SW 1271 (cell line): ENCODE results near the gene TMEM214.

Experiments used
- DNase-seq, 2 experiments: peaks; one replicate each; lab custom pipeline; 2025; lab: John Stamatoyannopoulos, UW

The TMEM214 gene

DNA sequence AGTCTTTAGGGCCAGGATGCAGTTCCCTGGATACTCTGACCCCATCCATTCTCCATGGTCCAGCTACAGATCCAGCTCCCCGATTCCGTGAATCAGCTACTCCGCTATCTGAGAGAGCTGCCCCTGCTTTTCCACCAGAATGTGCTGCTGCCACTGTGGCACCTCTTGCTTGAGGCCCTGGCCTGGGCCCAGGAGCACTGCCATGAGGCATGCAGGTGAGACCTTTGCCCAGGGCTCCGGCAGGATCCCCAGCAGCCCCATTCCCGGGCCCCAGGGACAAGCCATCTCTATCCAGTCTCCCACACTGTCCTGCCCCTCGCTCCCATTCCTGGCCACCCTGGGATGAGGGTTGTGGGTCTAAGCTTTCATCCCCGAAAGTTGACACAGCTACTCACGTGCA, 7.5 kb downstream of the TMEM214 start:
- DNase-seq: no peak

DNA sequence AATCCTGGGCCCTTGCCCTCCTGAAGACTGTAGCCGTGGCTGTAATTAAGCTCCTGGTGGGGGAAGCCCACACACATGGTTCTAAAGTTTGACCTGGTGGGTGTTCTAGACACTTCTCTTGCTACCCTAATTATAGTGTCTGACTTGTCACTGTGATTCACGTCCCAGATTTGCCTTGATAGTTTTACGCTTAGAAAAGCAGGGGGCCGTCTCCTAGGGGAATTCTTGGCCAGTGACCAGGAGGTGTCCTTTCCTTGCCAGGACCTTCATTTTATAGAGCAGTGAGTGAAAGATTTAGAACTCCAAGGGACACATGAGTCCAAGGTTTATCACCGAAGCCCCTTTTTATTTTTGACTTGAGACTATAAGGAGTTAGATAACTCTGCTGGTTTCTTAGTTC, 9.0 kb downstream of the TMEM214 start:
- DNase-seq: no peak

DNA sequence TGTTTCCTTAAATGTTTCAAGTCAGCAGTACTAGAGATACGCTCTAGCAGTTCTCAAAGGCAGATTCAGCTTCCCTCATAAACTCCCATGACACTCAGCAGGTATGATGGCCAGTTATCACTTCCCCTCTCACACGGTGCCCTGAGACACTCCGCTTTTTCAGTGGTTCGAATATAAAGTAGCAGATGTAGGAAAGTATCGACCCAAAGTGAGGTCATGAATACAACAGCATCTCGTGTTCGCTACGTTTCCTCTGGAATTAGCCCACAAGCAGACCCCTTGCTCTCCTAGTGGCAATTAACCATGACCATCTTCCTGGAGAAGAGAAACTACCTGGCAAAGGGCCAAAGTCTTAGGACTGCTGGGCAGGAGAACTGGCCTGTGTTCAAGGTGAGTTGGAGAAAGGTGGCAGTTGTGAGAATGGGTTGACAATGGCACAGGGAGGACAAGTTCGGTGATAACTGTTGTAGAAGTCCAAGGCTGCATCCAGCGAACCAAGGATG, 9.4 kb downstream of the TMEM214 start:
- DNase-seq: no peak

DNA sequence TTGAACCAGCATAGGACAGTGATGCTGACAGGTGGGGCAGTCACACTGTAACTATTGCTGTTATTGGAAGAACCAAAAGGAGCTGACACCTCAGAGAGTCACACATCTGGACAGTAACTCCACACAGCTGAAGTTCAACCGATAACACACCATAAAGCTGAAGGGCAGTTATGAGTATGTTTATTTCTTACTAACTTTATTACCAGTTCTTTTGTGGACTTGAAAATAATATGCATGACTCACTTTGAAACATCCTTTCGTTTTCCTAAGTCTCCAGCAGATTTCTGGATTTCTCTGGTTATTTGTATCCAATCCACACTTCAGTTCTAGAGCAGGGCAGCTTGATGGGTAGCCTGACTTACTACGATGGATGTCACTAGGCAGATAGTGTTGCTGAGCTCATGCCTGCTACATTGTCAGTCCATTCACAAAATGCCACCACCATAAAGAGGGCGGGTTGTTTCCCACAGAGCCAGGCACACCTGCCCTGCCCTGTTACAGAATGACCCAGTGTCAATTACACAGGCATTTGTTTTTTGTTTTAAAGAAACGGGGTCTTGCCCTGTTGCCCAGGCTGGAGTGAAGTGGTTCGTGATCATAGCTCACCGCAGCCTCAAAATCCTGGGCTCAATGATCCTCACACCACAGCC, 10.3 kb downstream of the TMEM214 start:
- DNase-seq: no peak

DNA sequence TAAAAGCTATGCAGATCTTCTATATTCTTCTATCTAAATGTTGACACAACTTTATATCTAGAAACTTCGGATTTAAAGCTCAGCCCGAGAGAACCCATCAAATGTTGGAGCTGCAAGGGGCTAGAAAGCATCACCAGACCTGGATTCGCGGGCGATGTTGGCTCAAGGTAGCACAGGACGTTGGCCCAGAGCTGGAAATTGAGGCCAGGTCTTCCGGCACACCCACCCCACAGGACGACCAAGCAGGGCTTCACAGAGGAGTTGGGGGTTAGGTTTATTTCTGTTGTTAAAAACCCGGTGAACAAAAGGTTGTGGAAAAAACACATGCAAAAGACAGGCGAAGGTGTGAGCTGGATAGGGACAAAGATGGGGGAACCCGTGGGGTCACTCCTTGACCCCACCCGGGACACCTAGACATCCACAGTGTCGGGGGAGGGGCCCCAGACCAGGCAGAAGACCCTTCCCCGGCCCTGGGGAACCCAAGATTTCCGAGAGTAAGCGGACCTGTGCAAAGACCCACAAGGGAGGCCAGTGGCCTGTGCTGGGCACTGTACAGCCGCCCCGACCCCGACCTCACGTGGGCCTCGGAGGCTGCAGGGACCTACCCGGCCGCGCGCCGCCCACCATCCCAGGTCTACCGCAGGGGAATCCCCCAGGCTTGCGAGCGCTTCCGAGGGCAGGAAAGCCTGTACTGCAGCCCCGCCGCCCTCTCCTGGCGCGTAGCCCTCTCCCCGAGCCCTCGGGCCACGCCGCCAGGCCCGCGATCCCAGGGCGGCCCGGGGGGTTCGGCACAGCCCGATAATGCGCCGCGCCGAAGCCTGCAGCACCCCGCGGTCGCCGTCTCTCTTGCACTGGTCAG, 16.9 kb downstream of the TMEM214 start:
- DNase-seq: no peak

DNA sequence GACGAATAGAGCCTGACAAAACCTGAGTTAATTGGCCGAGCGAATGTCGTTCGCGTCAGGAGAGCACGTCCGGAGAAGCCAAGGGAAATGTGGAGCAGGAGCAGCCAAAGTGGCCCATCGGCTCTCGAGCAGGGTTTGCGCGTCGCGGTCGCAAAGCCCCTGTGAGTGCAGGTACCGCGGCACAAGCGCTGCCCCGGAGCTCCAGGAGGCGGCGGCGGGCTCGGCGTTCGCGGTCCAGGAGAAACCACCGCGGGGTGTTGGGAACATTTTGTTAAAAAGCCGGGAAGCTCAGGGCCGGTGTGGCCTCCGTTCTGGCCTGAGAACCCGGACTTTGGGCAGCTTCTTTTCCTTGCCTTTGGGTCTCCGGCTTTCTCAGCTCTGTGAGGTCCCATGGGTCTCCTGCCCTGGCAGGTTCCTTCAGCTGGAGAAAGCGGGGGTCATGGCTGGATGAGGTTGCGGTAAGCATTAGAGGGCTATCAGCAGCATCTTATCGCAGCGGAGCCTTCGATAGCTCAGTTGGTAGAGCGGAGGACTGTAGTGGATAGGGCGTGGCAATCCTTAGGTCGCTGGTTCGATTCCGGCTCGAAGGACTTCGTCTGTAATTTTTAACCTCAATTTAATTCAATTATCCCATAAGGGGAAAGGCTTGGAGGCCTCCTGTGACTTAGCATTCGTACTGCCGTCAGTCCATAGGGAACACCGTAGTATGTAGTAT, 17.7 kb downstream of the TMEM214 start:
- peak; percentile 97 to 98 for DNase-seq

DNA sequence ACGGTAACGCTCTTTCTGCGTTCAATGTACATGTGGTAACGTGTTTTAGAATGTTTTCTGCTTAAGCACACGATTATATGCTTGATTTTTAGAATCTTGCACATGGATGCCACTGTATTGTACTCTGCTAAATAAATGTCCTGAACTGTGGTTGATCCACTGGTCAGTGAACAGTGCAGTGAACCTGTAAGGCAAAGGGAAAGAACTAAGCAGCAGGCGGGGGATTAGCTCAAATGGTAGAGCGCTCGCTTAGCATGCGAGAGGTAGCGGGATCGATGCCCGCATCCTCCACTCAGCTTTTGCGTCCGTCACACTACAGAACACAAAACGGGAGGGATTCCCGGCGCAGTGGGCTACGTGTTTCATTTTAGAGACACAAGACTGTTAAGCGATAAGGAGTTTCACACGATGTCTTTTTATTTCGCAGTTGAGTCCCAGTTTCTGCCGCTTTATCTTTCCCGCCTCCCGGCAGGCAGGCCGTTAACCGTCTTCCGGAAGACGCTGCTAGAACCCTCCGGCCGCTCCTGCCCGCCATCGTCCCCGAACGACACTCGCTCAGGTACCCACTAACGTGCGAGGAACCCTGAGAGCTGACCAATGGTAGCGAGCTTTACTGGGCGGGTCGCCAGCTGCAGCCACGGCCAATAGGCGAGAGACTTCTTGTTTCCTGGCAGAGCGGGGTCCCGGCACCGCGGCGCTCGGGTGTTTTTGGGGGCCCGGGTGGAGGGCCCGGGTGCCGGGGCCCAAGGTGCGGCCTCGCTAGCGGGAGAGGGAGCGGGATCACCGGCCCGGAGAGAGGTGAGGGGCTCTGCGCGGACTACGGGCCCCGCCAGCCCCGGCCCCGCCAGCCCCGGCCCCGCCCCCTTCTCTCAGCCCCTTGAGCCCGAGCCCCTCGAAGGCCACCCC, 18.5 kb downstream of the TMEM214 start, which contains the start of gene AGBL5:
TSS of gene AGBL5 (plus strand) at position 673 of the 906 bp plus-strand sequence. CDS start 1,291 bp downstream, outside the sequence.
- DNase-seq: peak; percentile 94 to 97

DNA sequence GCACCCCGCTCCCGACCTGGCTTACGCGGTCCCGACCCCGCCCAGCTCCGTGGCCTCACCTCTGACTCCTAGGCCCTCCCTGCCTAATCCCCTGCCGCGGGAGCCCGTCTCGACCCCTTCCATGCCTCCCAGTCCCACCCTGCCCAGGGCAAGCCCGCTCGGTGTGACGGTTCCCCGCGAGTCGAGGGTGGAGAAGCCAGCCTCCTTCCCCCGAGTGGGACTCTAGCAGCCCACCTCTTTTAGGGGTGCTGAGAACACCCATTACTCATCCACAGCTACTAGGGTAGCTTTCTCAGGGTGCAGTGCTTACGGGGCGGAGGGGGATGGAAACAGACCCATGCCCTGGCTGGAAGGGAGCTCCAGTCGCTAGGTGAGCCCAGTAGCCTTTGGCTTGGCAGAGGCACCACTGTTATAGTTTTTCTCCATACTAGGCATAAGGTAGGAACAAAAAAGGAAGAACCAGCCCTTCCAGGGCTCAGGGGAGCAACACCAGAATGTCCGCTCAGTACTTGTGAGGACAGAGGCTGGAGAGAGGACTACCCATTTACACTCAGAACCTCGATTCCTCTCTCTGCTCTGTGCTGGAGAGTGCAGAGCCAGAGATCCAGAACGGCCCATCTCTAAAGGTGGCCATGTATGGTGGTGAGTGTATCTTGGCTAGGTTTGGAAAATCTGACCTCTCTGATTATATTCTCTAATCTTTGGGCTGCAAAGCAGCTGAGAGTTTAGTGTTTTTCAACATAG, 19.3 kb downstream of the TMEM214 start:
- DNase-seq: no peak

DNA sequence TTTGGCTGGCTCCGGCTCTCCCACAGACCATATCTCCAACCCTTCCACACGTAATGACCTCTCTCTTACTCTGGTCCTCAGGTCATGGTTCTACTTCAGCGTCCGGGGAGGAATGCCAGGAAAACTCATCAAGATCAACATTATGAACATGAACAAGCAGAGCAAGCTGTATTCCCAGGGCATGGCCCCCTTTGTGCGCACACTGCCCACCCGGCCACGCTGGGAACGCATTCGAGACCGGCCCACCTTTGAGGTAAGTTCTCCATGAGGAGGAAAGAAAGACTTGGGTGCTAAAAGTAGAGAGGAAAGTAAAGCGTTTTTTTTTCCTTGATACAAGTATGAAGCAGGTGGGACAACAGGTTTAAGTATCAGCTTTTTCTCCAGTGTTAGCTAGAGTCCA, 20.6 kb downstream of the TMEM214 start:
- no peak for DNase-seq

DNA sequence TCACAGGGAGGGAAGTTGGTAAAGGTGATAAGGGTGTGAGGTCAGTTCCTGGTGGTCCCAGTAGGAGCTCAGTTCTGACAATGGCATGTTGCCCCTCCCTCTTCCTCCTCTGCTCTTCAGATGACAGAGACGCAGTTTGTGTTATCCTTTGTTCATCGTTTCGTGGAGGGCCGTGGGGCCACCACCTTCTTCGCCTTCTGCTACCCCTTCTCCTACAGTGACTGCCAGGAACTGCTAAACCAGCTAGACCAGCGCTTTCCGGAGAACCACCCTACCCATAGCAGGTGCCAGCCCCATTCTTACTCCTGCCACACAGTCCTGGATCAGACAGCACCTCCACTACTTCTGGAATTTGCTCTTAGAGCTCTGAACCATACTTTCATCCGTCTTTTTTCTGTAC, 21.0 kb downstream of the TMEM214 start:
- no peak for DNase-seq

DNA sequence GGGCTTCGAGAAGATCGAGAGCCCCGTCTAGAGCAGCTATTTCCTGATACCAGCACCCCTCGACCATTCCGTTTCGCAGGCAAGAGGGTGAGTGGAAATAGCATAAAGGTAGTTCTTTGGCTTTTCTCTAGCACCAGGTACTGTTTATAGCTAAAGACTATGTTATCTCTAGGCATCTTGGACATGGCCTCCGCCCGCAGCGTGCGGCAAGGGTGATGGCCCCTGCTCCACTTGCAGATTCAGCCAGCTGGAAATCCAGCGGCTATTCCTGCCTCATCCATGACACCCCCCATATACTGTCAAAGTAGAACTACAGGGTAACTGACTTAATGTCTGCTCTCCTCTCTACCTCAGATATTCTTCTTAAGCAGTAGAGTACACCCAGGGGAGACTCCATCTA, 22.0 kb downstream of the TMEM214 start:
- DNase-seq: no peak

DNA sequence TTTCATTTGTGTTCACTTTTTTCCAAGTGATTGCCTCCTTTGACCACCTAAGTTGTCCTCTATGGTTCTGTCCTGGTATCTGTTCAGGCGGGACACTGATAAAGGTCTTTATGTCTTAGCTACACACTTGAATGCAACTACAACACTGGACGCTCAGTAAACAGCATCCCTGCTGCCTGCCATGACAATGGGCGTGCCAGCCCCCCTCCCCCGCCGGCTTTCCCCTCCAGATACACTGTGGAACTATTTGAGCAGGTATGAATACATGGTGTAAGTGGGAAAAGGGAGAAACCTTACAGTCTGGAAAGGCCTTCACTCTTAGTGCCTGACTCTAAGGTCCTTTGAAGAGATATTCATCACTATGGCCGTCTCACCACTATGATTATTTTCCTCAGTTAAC, 24.4 kb downstream of the TMEM214 start:
- no peak for DNase-seq

DNA sequence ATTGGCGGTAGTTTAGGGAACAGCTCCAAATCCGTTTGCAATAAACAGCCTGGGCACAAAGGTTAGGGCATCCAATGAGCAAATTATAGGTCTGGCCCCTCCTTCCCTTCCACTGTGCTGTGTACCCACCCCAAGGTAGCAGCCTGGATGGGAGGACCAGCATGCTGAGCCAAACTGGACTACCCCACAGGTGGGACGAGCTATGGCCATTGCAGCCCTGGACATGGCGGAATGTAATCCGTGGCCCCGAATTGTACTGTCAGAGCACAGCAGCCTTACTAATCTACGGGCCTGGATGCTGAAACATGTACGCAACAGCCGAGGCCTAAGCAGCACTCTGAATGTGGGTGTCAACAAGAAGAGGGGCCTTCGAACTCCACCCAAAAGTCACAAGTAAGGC, 25.4 kb downstream of the TMEM214 start:
- no peak for DNase-seq

DNA sequence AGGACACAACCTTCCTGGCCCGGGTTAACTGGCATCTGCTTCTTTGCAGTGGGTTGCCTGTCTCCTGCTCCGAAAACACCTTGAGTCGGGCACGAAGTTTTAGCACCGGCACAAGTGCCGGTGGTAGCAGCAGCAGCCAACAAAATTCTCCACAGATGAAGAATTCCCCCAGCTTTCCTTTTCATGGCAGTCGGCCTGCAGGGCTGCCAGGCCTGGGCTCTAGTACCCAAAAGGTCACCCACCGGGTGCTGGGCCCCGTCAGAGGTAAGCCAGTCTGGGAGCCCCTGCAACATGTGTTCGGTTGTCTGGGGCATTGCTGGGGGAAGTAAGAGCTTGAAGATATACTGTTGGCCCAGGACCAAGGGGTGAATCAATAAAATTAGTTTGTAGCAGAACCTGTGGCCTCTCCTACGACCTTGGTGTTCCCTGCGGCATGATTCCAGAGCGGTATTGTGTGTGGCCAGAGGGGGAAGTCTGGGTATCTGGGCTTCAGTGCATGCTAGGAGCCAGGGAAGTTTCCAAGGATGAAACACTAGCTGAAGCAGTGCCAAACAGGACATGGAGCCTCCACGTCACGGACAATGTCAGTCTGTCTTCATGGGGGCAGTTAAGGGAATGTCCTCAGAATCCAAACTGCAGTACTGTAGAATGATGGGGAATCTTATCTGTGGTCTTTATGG, 26.5 kb downstream of the TMEM214 start:
- DNase-seq: no peak

DNA sequence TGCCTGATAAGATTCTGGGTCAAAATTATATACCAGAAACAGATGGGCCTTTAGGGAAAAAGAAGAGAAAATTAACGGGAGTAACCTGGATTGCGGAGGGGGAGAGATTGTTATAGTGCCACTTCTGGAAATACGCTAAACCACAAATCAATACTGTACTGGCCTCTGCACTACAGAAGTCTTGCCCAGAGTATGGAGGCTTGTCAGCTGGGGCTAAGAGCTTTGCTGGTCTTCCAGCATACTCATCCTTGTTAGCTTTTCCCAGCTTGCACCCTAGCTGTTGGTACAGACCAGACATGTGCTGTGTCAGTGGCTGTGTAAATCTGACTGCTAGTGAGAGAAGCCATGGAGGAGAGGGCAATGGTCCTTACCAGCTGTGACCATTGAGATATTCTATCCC, 27.6 kb downstream of the TMEM214 start:
- DNase-seq: no peak

DNA sequence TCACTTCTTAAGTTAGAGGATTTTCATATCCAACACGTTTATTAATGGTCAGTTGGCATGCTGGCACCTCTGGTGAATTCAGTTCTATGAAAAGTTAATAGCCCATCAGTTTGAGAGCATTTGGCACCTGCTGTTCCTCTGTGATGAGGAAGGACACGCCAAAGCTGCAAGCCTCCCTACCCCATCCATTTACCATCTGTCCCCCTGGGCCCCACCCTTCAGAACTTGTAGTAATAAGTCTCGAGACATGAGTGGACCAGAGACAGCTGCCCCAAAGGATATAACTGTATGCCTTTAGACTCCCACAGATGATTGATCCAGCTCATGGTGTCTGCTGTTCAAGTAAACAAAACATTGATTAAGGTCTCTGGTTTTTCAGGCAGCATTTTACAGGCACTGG, 32.4 kb downstream of the TMEM214 start:
- no peak for DNase-seq

DNA sequence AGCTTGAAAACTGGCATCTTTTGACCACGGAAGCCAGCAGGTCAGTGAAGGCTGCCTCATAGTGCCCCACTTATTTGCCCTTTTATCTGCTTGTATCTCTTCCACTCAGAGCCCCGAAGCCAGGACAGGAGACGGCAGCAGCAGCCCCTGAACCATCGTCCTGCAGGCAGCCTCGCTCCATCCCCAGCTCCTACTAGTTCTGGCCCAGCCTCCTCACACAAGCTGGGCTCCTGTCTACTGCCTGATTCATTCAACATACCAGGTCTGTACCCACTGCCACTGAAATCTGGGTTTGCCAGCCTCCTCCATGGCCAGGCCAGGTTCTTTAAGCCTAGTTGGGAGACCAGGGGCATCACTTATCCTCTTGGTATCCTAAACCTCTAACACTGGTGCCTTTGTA, 34.6 kb downstream of the TMEM214 start:
- DNase-seq: no peak

DNA sequence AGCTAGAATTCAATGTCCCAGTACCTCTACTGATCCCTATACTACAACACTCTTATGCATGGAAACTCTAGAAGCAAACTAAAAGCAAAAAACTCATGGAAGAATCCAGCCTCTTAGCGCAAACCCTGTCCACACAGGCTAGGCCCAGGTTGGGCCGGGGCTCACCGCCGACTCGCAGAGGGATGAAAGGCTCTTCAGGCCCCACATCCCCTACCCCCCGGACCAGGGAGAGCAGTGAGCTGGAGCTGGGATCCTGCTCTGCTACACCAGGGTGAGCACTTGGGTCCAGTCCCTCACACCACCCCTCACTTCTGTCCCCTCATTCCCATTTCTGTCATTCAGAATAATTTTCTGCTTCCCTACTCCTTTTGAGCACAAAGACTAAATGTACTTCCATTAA, 36.7 kb downstream of the TMEM214 start:
- DNase-seq: no peak

DNA sequence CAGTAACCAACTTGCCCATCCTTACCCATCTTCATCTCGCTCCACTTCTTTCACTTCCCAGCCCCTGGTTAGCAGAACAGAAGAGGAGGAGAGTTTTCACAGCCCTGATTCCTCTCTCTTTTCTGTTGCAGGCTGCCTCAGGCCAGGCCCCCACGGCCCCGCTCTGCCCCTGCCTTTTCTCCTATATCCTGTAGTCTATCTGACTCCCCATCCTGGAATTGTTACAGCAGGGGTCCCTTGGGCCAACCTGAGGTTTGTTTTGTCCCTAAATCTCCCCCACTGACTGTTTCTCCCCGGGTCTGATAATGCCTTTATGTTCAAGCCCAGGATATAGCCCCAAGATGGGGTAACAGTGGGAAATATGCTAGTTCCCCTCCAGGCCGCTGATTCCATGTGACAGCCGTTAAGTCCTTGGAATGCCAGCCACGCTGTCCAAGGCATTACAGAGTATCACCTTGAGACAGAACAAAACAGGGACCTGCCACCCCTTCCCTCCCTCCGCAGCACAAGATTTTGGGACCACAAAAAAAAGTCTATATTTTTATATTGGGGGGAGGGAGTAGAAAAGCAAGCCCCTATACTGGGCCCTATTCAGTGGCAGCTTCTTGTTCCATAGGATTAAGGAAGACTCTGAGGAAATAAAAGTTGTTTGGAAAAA, 37.3 kb downstream of the TMEM214 start:
- DNase-seq: no peak
